Skeletal muscle tissue (tissue), 4 donors: ENCODE data around the gene CDKN1A. TPM values are rescaled to one million over a fixed set of nuclear protein-coding genes. Genes with fewer than 3 reads are reported as not detected.
"Not testable (repeated sequence)": the region's sequence is repeated elsewhere in the genome, so short reads cannot be mapped to it uniquely, and the experiment has no call there.

ENCODE experiments used
- H3K27ac ChIP-seq: one replicate; pipeline ENCODE4 v1.7.0; 2013; ENCODE audit warnings: mild to moderate bottlenecking, low read depth, low read length, inconsistent platforms
- H3K27me3 ChIP-seq, 3 donors: one replicate each; pipeline ENCODE4 v1.7.0; 2013; ENCODE audit warnings: low read length in 3 of 3; ENCODE audit not compliant: control insufficient read depth in 3 of 3, insufficient read depth in 3 of 3
- H3K36me3 ChIP-seq, 3 donors: one replicate each; pipeline ENCODE4 v1.7.0; 2013; ENCODE audit warnings: low read length in 3 of 3; ENCODE audit not compliant: control insufficient read depth in 3 of 3, insufficient read depth in 3 of 3
- H3K4me1 ChIP-seq, 3 donors: one replicate each; pipeline ENCODE4 v1.7.0; 2013; ENCODE audit warnings: low read length in 3 of 3, mild to moderate bottlenecking in 3 of 3; ENCODE audit not compliant: control insufficient read depth in 3 of 3, insufficient read depth in 3 of 3
- H3K4me3 ChIP-seq, 3 donors: one replicate each; pipeline ENCODE4 v1.7.0; 2013; ENCODE audit warnings: low read length in 3 of 3
- H3K9ac ChIP-seq, 3 donors: one replicate each; pipeline ENCODE4 v1.7.0; 2013; ENCODE audit warnings: low read length in 3 of 3, mild to moderate bottlenecking in 3 of 3, moderate library complexity in 2 of 3, low read depth in 1 of 3
- H3K9me3 ChIP-seq, 3 donors: one replicate each; pipeline ENCODE4 v1.7.0; 2013; ENCODE audit warnings: low read length in 3 of 3; ENCODE audit not compliant: control insufficient read depth in 3 of 3
- total RNA-seq: library from RNA; depleted of rRNA; stranded (reverse); fragments of >200 nt; gene quantifications from one replicate; pipeline ENCODE4 v1.2.3, GENCODE V29; 2014
- donor health status: Osteomylitis.

CDKN1A gene
- total RNA-seq, 1 donor from 2014 or later: 62.1 TPM

- no peaks in the 10 kb centered on the region for H3K36me3 ChIP-seq
- no peaks in the 10 kb centered on the region for H3K27me3 ChIP-seq
- H3K9ac ChIP-seq: no peak overlapping the region
- H3K4me3 ChIP-seq: no peak overlapping the region
- H3K27ac ChIP-seq: no peak overlapping the region
- no peaks in the 10 kb centered on the region for H3K9me3 ChIP-seq
- peaks cover 7 to 12% (median 7%) of the 10 kb centered on the region in 3 donors for H3K4me1 ChIP-seq
These were observed 39.2 kb upstream of the CDKN1A start for GRCh38 chr6:36639171-36639808.

DNA sequence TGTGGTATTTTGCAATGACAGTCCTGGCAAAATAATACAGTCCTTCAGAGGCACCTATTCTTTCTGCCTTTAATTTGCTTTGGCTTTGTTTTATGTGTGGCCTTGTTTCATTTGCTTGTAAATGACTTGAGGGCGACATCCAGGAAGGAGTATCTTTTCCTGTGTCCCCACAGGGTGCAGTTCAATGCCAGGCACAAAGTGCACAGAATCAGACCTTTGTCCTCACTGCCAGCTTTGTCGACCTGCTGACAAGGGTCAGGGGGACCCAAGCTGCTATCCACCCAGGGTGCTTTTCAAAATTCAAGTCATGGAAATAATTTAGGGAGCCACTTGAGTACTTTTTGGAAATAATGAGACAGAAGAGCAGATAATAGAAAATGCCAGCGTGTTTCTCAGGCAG is 37.0 kb upstream of the CDKN1A start:
- H3K9me3 ChIP-seq: no peaks in the 10 kb centered on the region
- H3K27me3 ChIP-seq: no peaks in the 10 kb centered on the region
- H3K4me1 ChIP-seq: peaks cover 6 to 11% (median 7%) of the 10 kb centered on the region in 3 donors
- no peak overlapping the region for H3K4me3 ChIP-seq
- no peaks in the 10 kb centered on the region for H3K36me3 ChIP-seq
- H3K9ac ChIP-seq: no peak overlapping the region
- no peak overlapping the region for H3K27ac ChIP-seq

DNA sequence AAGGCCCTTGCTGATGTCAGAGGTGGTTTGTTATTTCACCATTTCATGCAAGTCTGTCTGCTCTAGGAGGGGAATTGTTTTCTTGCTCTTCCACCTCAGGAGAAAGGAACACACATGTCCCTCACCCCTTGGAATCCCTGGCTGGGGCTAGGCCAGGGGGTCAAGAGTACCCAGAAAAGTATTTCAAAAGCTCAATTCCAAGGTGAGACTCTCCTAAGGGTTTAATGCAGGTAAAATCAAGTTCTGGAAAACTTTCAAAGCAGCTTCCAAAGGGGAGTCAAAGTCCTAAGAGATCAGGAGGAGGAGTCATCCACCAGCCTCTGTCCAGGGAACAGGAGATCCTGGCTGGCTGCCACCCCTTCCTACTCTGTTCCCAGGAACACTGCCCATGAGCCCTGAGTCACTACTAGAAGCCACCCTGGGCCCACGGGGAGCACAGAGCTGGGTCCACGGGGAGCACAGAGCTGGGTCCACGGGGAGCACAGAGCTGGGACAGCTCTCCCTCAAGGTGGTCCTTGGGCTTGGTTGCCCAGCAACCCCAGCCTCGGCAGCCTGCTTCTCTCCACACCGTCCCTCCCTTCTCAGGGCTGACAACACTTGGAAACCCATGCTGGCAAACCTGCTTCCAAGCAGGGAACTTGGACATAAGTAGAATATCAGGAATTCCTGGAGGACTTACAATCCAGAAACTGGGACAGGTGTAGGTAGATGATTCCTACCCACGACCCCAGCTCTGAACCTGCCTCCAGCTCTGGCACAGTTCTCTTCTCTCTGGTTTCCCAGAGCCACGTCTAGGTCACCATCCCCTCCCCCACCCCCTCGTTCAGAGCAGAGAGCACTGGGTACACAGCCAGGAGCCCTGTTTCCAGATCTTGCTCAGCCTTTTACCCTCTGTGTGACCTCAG is 35.3 kb upstream of the CDKN1A start:
- H3K4me1 ChIP-seq: peaks cover 6 to 11% (median 7%) of the 10 kb centered on the region in 3 donors
- H3K9ac ChIP-seq: peak overlapping the region in 1 of 3 donors; percentile 40
- H3K36me3 ChIP-seq: no peaks in the 10 kb centered on the region
- H3K27ac ChIP-seq: no peak overlapping the region
- H3K9me3 ChIP-seq: no peaks in the 10 kb centered on the region
- H3K4me3 ChIP-seq: no peak overlapping the region
- peaks cover 0 to 2% (median 0%) of the 10 kb centered on the region in 3 donors for H3K27me3 ChIP-seq

GRCh38 chr6:36643977-36644376 is 34.5 kb upstream of the CDKN1A start:
- Histone ChIP-seq H3K9me3 (no peaks in the 10 kb centered on the region), H3K27ac (no peak overlapping the region), H3K36me3 (no peaks in the 10 kb centered on the region), H3K4me1 (peaks cover 6 to 11% (median 7%) of the 10 kb centered on the region in 3 donors), H3K27me3 (peaks cover 0 to 2% (median 0%) of the 10 kb centered on the region in 3 donors), H3K4me3 (no peak overlapping the region), H3K9ac (no peak overlapping the region)

GRCh38 chr6:36649086-36649485 is 29.4 kb upstream of the CDKN1A start:
- H3K4me3 ChIP-seq: no peak overlapping the region
- no peak overlapping the region for H3K9ac ChIP-seq
- no peaks in the 10 kb centered on the region for H3K36me3 ChIP-seq
- peaks cover 0 to 8% (median 5%) of the 10 kb centered on the region in 3 donors for H3K4me1 ChIP-seq
- H3K27me3 ChIP-seq: peaks cover 0 to 2% (median 0%) of the 10 kb centered on the region in 3 donors
- H3K9me3 ChIP-seq: no peaks in the 10 kb centered on the region
- no peak overlapping the region for H3K27ac ChIP-seq

DNA sequence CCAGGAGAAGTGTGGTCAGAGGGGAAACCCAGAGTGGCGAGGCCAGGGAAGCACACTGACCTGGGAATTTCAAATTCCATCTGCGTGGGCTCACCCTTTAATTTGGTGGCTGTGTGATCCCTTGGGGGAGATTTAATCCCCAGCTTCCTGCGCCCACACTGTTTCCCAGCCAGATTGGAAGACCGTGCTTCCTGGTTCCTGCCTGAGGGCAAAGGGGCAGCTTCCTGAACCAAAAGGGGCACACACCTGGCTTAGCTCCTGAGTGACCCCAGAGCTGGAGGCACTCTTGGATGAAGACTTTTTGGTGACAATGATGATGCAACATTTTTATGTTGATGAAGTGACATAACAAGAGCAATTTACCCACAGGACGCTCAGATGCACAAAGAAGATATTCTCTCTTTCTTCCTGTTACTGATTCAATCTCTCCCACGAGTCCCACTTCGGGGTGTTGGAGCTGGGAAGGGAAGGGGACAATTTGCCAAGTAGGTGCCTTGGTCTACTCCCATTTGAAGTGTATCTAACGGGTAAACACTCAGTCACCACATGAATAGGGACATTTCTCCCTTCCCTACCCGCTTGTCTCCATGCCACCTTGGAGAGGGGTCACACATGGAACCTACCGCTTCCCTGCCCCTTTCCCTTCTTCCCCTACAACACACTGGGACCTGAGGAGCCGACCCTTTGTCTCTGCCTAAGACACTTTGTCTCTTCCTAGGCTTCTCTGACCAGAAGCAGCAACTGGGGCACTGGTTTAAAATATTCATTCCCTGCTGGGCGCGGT is 28.6 kb upstream of the CDKN1A start:
- no peaks in the 10 kb centered on the region for H3K9me3 ChIP-seq
- no peak overlapping the region for H3K27ac ChIP-seq
- H3K9ac ChIP-seq: no peak overlapping the region
- H3K4me1 ChIP-seq: peaks cover 0 to 8% (median 5%) of the 10 kb centered on the region in 3 donors
- H3K27me3 ChIP-seq: peaks cover 0 to 2% (median 0%) of the 10 kb centered on the region in 3 donors
- H3K36me3 ChIP-seq: no peaks in the 10 kb centered on the region
- H3K4me3 ChIP-seq: no peak overlapping the region

DNA sequence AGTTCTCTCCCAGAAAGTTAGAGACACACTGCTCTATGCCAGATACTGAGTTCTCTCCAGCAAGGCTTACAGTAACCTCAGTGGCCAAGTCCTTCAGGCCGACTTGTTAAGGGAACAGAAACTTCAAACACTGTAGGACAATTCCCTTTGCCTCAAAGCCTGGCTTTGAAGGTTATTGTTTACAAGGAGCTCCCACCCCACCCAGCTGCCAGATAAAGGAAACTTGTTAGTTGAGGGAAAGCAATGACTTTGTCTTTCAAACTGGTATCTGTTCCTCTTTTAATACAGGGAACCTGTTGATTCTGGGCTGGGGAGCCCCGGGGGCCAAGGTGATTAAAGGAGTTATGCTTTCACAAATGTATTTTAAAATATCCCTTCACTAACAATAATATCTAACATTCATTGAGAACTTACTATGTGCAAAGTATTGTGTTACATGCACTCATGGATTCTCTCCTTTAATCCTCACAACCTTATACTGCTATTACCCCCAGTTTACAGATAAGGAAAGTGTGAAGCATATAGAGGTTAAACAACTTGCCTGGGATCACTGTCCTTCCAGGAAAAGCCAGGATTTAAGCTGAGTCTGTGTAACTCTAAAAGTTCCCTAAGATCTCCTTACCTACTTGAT is 27.6 kb upstream of the CDKN1A start:
- H3K9me3 ChIP-seq: no peaks in the 10 kb centered on the region
- no peak overlapping the region for H3K9ac ChIP-seq
- peaks cover 0 to 8% (median 5%) of the 10 kb centered on the region in 3 donors for H3K4me1 ChIP-seq
- H3K4me3 ChIP-seq: no peak overlapping the region
- H3K27me3 ChIP-seq: peaks cover 0 to 2% (median 2%) of the 10 kb centered on the region in 3 donors
- H3K27ac ChIP-seq: no peak overlapping the region
- H3K36me3 ChIP-seq: no peaks in the 10 kb centered on the region

- Histone ChIP-seq H3K36me3 (no peaks in the 10 kb centered on the region), H3K27me3 (peaks cover 0 to 2% (median 2%) of the 10 kb centered on the region in 3 donors), H3K27ac (no peak overlapping the region), H3K4me1 (peaks cover 0 to 8% (median 5%) of the 10 kb centered on the region in 3 donors), H3K9me3 (no peaks in the 10 kb centered on the region), H3K9ac (no peak overlapping the region), H3K4me3 (no peak overlapping the region)
These were observed 26.7 kb upstream of the CDKN1A start for GRCh38 chr6:36651659-36652379.

DNA sequence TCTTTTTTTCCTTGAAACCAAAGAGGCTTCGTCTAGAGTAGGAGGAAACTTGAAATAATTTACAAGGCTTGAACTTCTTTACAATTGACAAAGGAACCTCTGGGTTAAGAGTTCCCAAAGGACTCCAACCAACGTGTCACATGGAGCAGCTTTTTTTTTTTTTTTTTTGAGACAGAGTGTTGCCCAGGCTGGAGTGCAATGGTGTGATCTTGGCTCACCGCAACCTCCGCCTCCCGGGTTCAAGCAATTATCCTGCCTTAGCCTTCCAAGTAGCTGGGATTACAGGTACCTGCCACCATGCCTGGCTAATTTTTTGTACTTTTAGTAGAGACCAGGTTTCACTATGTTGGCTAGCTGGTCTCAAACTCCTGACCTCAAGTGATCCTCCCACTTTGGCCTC is 24.0 kb upstream of the CDKN1A start:
- H3K27me3 ChIP-seq, H3K9me3 ChIP-seq, H3K4me1 ChIP-seq, H3K4me3 ChIP-seq, H3K9ac ChIP-seq, H3K27ac ChIP-seq, H3K36me3 ChIP-seq: not testable (repeated sequence)
